ENCODE data around the gene RMC1.
A peak's percentile ranks its signal among the peaks of the same experiment; 100 is the strongest.
"Not testable (repeated sequence)": the region's sequence is repeated elsewhere in the genome, so short reads cannot be mapped to it uniquely, and the experiment has no call there.

The RMC1 gene

GRCh38 chr18:23498877-23499276 is 4.4 kb upstream of the RMC1 start:
- FAIRE-seq = peak; percentile 81

GRCh38 chr18:23499291-23499781 is 4.0 kb upstream of the RMC1 start:
- no peak for FAIRE-seq

GRCh38 chr18:23501626-23502025 is 1.7 kb upstream of the RMC1 start:
- no peak for FAIRE-seq

- FAIRE-seq = no peak
Measured at GRCh38 chr18:23502516-23503037, 734 bp upstream of the RMC1 start.

- FAIRE-seq = no peak
Measured at GRCh38 chr18:23503963-23504344, 643 bp downstream of the RMC1 start.

DNA sequence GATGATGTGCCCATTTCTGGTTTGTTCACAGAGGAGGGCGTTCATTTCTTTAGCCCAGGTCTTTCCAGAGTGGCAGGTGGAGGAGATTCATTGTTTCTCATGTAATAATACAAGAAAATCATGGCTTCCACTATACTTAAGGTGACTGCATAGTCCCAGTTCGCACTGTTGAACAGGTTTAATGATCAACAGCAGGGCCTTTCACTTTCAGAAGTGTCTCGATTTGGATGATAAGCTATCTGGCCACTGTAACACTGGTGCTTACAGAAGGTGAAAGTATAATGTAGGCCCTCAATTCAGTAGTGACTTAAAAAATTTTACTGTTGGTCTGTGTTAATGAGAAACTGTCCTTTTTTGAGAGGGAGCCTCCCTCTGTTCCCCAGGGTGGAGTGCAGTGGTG is 1.4 kb downstream of the RMC1 start:
- no peak for FAIRE-seq

DNA sequence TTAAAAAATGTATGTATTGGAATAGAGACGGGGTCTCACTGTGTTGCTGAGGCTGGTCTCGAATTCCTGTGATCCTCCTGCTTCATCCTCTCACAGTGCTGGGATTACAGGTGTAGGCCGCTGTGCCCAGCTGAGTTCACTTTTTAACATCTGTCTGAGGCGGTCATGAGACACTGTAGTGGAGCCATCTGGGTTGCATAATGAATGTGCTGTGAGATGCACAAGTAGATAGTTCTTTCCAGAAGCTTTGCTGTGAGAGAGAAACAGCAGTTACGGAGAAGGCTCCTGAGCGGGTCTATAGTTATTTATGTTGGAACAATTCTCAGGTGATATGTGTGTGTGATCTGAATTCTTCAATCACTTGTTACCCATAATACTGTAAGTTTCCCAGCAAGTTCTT is 3.1 kb downstream of the RMC1 start:
- no peak for FAIRE-seq

- FAIRE-seq = not testable (repeated sequence)
Measured at GRCh38 chr18:23510923-23511322, 7.6 kb downstream of the RMC1 start.

DNA sequence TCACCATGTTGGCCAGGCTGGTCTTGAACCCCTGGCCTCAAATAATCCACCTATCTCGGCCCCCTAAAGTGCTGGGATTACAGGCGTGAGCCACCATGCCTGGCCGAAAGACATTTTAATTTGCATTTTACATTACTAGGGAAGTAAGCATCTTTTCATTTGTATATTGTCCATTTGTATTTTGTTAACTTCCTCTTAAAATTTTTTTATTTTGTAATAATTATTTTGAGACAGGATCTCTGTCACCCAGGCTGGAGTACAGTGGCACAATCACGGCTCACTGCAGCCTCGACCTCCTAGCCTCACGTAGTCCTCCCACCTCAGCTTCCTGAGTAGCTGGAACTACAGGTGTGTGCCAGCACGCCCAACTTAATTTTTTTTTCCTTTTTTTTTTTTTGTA is 8.9 kb downstream of the RMC1 start:
- FAIRE-seq = not testable (repeated sequence)

GRCh38 chr18:23512641-23513040 is 9.3 kb downstream of the RMC1 start:
- no peak for FAIRE-seq

DNA sequence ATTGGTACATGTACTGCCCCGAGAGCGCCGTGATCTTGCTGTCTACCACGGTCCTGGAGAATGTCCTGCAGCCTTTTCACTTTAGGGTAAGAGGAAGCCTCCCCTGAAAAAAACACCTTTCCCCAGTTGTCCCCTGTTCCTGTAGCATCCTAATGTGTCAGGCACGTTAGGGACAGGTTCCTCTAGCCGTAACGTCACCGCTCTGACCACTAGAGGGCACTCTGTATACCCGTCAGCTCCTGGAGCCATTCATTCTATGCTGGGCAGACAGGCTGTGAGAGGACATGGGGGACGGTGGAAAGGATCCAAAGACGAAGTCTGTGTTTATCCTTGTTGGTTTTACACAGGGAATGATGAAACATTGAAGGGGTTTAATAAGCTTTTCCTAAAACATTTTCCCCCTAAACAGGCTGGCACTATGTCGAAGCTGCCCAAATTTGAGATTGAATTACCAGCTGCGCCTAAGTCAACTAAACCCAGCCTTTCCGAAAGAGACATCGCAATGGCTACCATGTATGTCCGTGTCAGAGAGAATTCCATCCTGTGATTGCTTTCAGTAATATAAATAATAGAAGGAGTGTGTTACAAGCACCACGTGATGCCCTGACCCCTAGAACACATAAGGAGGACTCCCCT is 12.7 kb downstream of the RMC1 start:
- peak; percentile 67 for FAIRE-seq

DNA sequence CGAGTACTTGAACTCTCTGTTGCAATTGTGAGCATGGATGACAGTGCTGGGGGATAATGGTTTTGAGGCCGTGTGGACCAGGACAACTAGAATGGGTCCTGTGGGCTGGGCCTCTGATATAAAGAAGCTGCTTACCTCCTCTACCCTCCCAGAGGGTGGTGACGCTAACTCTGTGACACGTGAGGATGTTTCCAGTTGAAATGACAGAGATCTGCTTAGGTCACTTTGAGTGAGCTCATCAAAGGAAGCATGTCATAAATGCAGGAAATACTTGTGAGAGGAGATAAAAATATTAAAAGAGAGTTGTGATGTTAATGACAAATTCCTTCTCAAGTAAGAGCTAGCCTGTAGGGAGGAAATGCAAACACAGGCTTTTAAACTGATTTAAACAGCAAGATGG is 16.4 kb downstream of the RMC1 start:
- FAIRE-seq = no peak

GRCh38 chr18:23521271-23521670 is 18.0 kb downstream of the RMC1 start:
- no peak for FAIRE-seq

DNA sequence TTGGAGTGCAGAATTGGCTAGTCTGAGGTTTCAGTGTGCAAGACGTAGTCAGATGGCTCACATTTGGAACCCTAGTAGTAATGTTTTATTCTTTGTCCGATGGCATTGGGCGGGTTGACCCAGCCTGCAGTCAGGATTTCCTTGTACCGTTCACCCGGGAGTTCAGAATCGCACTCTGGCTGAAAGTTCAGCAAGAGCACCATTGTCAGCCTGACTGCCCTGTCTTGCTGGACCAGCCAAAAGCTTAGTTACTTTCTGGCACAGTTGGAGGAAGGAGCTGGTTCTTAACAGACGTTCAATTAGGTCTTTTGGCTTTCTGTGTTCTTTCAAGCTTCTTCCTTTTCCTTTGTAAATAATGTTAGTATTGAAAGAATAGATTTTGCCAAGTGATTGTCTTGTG is 18.6 kb downstream of the RMC1 start:
- FAIRE-seq = no peak

DNA sequence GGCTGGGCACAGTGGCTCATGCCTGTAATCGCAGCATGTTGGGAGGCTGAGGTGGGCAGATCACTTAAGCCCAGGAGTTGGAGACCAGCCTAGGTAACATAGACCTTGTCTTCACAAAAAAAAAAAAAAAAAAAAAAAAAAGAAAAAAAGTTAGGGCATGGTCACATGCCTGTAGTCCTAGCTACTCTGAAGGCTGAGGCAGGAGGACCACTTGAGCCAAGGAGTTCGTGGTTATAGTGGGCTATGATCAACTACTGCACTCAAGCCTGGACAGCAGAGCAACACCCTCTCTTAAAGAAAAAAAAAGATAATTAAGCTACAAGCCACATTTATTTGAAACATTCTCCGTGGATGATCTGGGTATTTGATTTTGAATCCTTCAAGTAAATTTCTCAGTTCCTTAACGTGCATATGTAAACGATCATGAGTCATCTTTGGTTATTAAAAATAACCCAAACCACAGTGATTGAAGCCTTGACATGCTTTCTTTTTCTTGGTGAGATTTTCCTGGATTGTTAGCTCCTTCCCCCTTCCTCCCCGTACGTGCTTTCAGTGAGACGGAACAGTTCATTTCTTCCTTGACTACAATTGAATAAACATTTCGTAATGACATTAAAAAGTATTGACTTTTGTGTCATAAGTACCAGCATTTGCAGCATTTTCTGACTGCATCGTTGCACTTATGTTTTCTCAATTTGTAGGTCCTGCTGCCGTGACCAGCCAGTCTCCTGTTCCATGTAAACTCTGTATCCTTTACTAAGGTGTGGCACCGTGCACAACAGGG is 20.3 kb downstream of the RMC1 start:
- no peak for FAIRE-seq

DNA sequence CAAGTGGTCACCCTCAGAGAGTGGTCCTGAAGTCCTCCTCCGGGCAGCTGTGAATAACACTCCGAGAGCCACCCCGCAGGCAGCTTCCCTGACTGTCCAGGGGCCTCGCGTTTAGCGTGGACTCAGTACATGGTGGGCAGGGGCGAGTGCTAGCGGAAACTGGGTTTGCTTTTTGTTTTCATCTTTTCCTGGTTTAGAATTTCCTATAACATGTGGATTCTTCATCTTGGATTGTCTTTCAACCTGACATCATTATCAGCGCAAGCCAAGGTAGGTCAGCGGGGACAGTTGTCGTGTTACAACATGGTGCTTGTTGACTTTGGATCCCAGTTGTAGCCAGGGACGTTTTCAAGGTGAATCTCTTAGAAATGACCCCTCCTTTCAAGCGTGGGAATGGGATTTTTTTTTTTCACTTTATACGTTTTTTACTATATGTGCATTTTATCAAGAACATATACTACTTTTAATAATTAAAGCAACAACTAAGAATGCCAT is 20.9 kb downstream of the RMC1 start:
- FAIRE-seq = no peak

DNA sequence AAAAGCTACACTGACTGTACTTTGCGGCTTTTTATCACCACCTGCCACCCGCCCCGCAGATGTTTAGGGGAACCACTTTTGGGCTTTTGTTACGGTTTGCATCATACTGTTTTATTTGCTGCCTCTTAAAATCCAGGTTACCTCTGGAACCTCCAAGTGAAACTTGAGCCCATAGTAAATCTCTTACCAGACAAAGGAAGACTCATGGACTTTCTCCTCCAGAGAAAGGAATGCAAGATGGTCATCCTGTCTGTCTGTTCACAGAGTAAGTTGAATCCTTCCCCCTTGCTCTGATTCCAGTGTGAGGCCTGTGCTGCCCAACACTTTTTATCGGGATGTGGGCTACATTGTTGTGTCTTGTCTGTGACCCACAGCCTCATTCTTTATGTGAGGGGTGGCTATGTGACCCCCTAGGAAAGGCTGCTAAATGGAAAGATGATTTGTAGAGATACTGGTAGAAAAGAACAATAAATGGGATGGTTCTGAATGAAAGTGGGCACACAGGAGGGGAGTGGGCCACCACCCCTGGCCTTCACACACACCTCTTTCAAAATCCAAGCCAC is 23.3 kb downstream of the RMC1 start:
- no peak for FAIRE-seq

GRCh38 chr18:23528580-23529472 is 25.5 kb downstream of the RMC1 start:
- FAIRE-seq = no peak

- no peak for FAIRE-seq
Measured at GRCh38 chr18:23529604-23530003, 26.3 kb downstream of the RMC1 start.

GRCh38 chr18:23530195-23530594 is 26.9 kb downstream of the RMC1 start:
- no peak for FAIRE-seq

GRCh38 chr18:23531912-23532311 is 28.6 kb downstream of the RMC1 start:
- no peak for FAIRE-seq

DNA sequence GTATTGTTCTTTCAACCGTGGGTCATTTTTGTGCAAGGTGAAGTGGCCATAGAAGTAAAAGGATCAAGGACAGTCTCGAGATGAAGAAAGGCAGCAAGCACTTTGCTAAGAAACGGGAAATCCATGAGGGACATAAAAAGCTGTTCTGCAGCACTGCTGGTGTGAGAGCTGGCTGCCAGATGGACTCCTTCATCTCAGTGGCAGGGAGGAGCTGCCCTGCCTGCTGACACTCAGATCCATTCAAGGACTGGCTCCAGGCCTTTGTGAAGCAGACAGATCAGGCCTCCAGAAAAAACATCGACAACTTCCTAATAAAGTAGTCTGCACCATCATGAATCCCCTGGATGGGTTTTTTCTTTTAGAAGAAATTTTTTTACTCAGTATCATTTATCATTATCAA is 29.5 kb downstream of the RMC1 start:
- FAIRE-seq = no peak

DNA sequence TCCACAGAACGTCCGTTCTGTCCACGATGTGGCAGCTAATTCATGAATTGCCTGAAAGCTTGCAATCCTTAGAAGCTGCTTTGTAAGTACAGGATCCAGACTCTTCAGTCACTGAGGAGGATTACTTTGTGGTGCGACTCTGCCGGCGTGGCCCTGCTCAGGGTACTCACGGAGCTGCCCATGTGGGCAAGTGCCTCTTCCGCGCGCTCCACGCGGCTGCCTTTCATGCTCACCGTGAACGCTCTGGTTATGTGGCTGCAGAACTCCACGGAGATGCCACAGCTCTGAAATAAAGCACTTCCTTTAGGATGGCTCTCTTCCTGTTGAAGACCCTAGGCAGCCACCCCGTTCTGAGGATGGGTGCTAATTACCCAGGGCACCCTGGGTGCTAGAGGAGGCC is 31.0 kb downstream of the RMC1 start:
- FAIRE-seq = no peak

Measured in G401.6 (cell line).